Naive thymus-derived CD4-positive, alpha-beta T cell (primary cell): Measurements from ENCODE around the gene SIRT2. TPM values are rescaled to one million over a fixed set of nuclear protein-coding genes. Genes with fewer than 3 reads are reported as not detected.

ENCODE experiments used
- ATAC-seq: fragments of 150-1000 bp; cut with Tn5 transposase; 2 replicates; pipeline ENCODE4 v1.10.0; 2021; ENCODE audit warnings: mild to moderate bottlenecking, moderate library complexity
- CTCF ChIA-PET: fragments of 350-600 bp; sonication (Branson Sonifier 250); formaldehyde crosslinking; loops from one replicate; lab custom pipeline; 2021; ENCODE audit warnings: antibody characterized with exemption; lab: Charles Lee
- POLR2A ChIA-PET: fragments of 350-600 bp; sonication (Branson Sonifier 250); formaldehyde crosslinking; loops from one replicate; lab custom pipeline; 2021; ENCODE audit warnings: antibody characterized with exemption, inconsistent platforms; lab: Charles Lee
- DNase-seq, 9 donors: peaks; one replicate each; pipeline versions ENCODE4 v3.0.0 to v3.0.0-alpha.2; 2020 to 2022; ENCODE audit warnings: mixed read lengths in 1 of 9
- H3K27ac ChIP-seq: one replicate; pipeline ENCODE4 v1.7.0; 2013; ENCODE audit warnings: mild to moderate bottlenecking, low read depth, low read length, moderate library complexity
- H3K27me3 ChIP-seq, 2 donors: one replicate each; pipeline ENCODE4 v1.7.0; 2013; ENCODE audit warnings: low read length in 2 of 2, mild to moderate bottlenecking in 2 of 2, moderate library complexity in 2 of 2; ENCODE audit not compliant: control insufficient read depth in 2 of 2, insufficient read depth in 2 of 2
- H3K36me3 ChIP-seq, 3 experiments: 1 replicate in 2 of 3; 2 replicates in 1 of 3; pipeline ENCODE4 v1.7.0; 2013; ENCODE audit warnings: low read length in 3 of 3, mild to moderate bottlenecking in 3 of 3, moderate library complexity in 1 of 3; ENCODE audit not compliant: insufficient read depth in 3 of 3, control insufficient read depth in 2 of 3
- H3K4me1 ChIP-seq, 2 donors: one replicate each; pipeline ENCODE4 v1.7.0; 2013; ENCODE audit warnings: low read length in 2 of 2, mild to moderate bottlenecking in 2 of 2, moderate library complexity in 1 of 2; ENCODE audit not compliant: control insufficient read depth in 2 of 2, insufficient read depth in 2 of 2
- H3K4me3 ChIP-seq: 2 replicates; pipeline ENCODE4 v1.7.0; 2013; ENCODE audit warnings: mild to moderate bottlenecking, low read length
- H3K9me3 ChIP-seq, 3 experiments: 1 replicate in 2 of 3; 2 replicates in 1 of 3; pipeline ENCODE4 v1.7.0; 2013; ENCODE audit warnings: low read length in 3 of 3; ENCODE audit not compliant: control insufficient read depth in 2 of 3
- H3K27ac Mint-ChIP-seq, 9 donors: one replicate each; pipeline ENCODE4 v1.8.0; 2020 to 2022; ENCODE audit warnings: mixed read lengths in 9 of 9, mild to moderate bottlenecking in 8 of 9, moderate library complexity in 5 of 9, inconsistent platforms in 2 of 9
- H3K27me3 Mint-ChIP-seq, 5 donors: one replicate each; pipeline ENCODE4 v1.8.0; 2021 to 2022; ENCODE audit warnings: mixed read lengths in 5 of 5, mild to moderate bottlenecking in 1 of 5
- H3K36me3 Mint-ChIP-seq, 5 donors: one replicate each; pipeline ENCODE4 v1.8.0; 2020 to 2022; ENCODE audit warnings: mixed read lengths in 5 of 5, mild to moderate bottlenecking in 3 of 5, inconsistent platforms in 1 of 5
- H3K4me1 Mint-ChIP-seq, 7 donors: one replicate each; pipeline ENCODE4 v1.8.0; 2020 to 2022; ENCODE audit warnings: mixed read lengths in 7 of 7, mild to moderate bottlenecking in 3 of 7, inconsistent platforms in 1 of 7
- H3K4me3 Mint-ChIP-seq, 10 donors: one replicate each; pipeline ENCODE4 v1.8.0; 2020 to 2022; ENCODE audit warnings: mild to moderate bottlenecking in 10 of 10, mixed read lengths in 10 of 10, moderate library complexity in 6 of 10, inconsistent platforms in 2 of 10
- H3K9me3 Mint-ChIP-seq, 11 donors: one replicate each; pipeline ENCODE4 v1.8.0; 2020 to 2022; ENCODE audit warnings: mixed read lengths in 11 of 11, mild to moderate bottlenecking in 4 of 11, inconsistent platforms in 1 of 11, moderate library complexity in 1 of 11
- intact Hi-C, 2 donors: fragments of 100-400 bp; cut with micrococcal nuclease; formaldehyde crosslinking; loops; one replicate each; pipeline ENCODE4 v1.15.1; 2023
- polyA plus RNA-seq, 2 donors: library from polyadenylated mRNA; unstranded; fragments of 300-500 nt; fragmentation: Illumina TruSeq; gene quantifications; one replicate each; pipeline ENCODE4 v1.2.3, GENCODE V29; 2021
- total RNA-seq, 6 experiments: library from RNA in 5 of 6; stranded (reverse) in 5 of 6; gene quantifications; 1 replicate in 5 of 6; 2 replicates in 1 of 6; pipeline ENCODE4 v1.2.3 and lab custom pipeline; 2021 to 2026

Gene SIRT2
- total and polyA plus RNA-seq, 7 experiments from 2014 or later = 30.7 to 78.5 (median 47.5) TPM

GRCh38 chr19:38883286-38883685, 16.1 kb downstream of the SIRT2 start:
- ChIA-PET CTCF (no interaction called here), POLR2A (interaction anchor here (1.8 kb wide), 1 partner anchor 14 kb away, joined by 5 read pairs; no protein-coding TSS in a partner anchor)
- Mint-ChIP-seq H3K9me3 (peaks cover 0 to 2% (median 0%) of the 10 kb centered on the region in 11 donors), H3K4me3 (no peak overlapping the region), H3K4me1 (peaks cover 7 to 24% (median 11%) of the 10 kb centered on the region in 7 donors), H3K27me3 (no peaks in the 10 kb centered on the region), H3K27ac (peak overlapping the region in 5 of 9 donors; percentile 32 to 61 (median 45)), H3K36me3 (peaks cover 0 to 5% (median 0%) of the 10 kb centered on the region in 5 donors)
- ATAC-seq = no peak
- H3K36me3 ChIP-seq = peaks cover 0 to 6% (median 0%) of the 10 kb centered on the region in 3 experiments
- DNase-seq = no peak
- H3K27ac ChIP-seq = no peak overlapping the region
- H3K4me1 ChIP-seq = peaks cover 16 to 28% of the 10 kb centered on the region in 2 donors
- H3K27me3 ChIP-seq = no peaks in the 10 kb centered on the region
- H3K9me3 ChIP-seq = no peaks in the 10 kb centered on the region
- intact Hi-C loops = no loop called here
- no peak overlapping the region for H3K4me3 ChIP-seq

- CTCF ChIA-PET = interaction anchor here (0.7 kb wide), 1 partner anchor 33 kb away, joined by 3 read pairs; no protein-coding TSS in a partner anchor
- Mint-ChIP-seq H3K9me3 (peaks cover 0 to 2% (median 0%) of the 10 kb centered on the region in 11 donors), H3K4me3 (peak overlapping the region in 2 of 10 donors; percentile 29 to 38), H3K4me1 (peaks cover 15 to 38% (median 26%) of the 10 kb centered on the region in 7 donors), H3K36me3 (peaks cover 0 to 10% (median 0%) of the 10 kb centered on the region in 5 donors), H3K27ac (peak overlapping the region; percentile 19 to 89 (median 79)), H3K27me3 (no peaks in the 10 kb centered on the region)
- Histone ChIP-seq H3K4me3 (no peak overlapping the region), H3K36me3 (peaks cover 0 to 12% (median 0%) of the 10 kb centered on the region in 3 experiments), H3K4me1 (peaks cover 22 to 30% of the 10 kb centered on the region in 2 donors), H3K27me3 (no peaks in the 10 kb centered on the region), H3K9me3 (no peaks in the 10 kb centered on the region), H3K27ac (peak overlapping the region; percentile 93)
- ATAC-seq (no peak), DNase-seq (no peak)
- POLR2A ChIA-PET = interaction anchor here (0.7 to 19.2 kb wide), 3 partner anchors 12 to 32 kb away, joined by 3 to 317 read pairs (median 5); partner anchors contain the start of genes HNRNPL and NFKBIB
- intact Hi-C loops = no loop called here
Observed at GRCh38 chr19:38880882-38881609, 18.4 kb downstream of the SIRT2 start.

GRCh38 chr19:38880076-38880881, 19.1 kb downstream of the SIRT2 start:
- no peak for DNase-seq
- Histone ChIP-seq H3K27ac (peak overlapping the region; percentile 93), H3K36me3 (peaks cover 0 to 14% (median 0%) of the 10 kb centered on the region in 3 experiments), H3K4me1 (peaks cover 22 to 30% of the 10 kb centered on the region in 2 donors), H3K27me3 (no peaks in the 10 kb centered on the region), H3K9me3 (no peaks in the 10 kb centered on the region), H3K4me3 (no peak overlapping the region)
- Mint-ChIP-seq H3K36me3 (peaks cover 0 to 10% (median 0%) of the 10 kb centered on the region in 5 donors), H3K4me3 (peak overlapping the region in 6 of 10 donors; percentile 32 to 74 (median 40)), H3K27ac (peak overlapping the region; percentile 63 to 99 (median 88)), H3K4me1 (peaks cover 15 to 43% (median 26%) of the 10 kb centered on the region in 7 donors), H3K9me3 (peaks cover 0 to 2% (median 0%) of the 10 kb centered on the region in 11 donors), H3K27me3 (no peaks in the 10 kb centered on the region)
- no peak for ATAC-seq
- POLR2A ChIA-PET = interaction anchor here (0.7 to 19.2 kb wide), 6 partner anchors 7 to 166 kb away, joined by 3 to 317 read pairs (median 9); partner anchors contain the start of genes HNRNPL, MRPS12, NFKBIB and SARS2
- intact Hi-C loops = no loop called here
- CTCF ChIA-PET = interaction anchor here (1.0 to 3.6 kb wide), 2 partner anchors 7 to 11 kb away, joined by 3 to 18 read pairs; no protein-coding TSS in a partner anchor

GRCh38 chr19:38879400-38879751, 20.0 kb downstream of the SIRT2 start:
- intact Hi-C loops = loop anchor here in 1 of 2 donors (2.0 kb wide), 2 partner anchors 49 to 51 kb away; partner anchors contain the start of genes ECH1, MRPS12 and SARS2
- Histone ChIP-seq H3K27ac (peak overlapping the region; percentile 93), H3K36me3 (peaks cover 0 to 14% (median 0%) of the 10 kb centered on the region in 3 experiments), H3K9me3 (no peaks in the 10 kb centered on the region), H3K4me3 (peak overlapping the region; percentile 60), H3K27me3 (no peaks in the 10 kb centered on the region), H3K4me1 (peaks cover 22 to 30% of the 10 kb centered on the region in 2 donors)
- Mint-ChIP-seq H3K4me1 (peaks cover 15 to 43% (median 26%) of the 10 kb centered on the region in 7 donors), H3K9me3 (peaks cover 0 to 2% (median 0%) of the 10 kb centered on the region in 11 donors), H3K27me3 (no peaks in the 10 kb centered on the region), H3K4me3 (peak overlapping the region in 4 of 10 donors; percentile 32 to 90 (median 83)), H3K27ac (peak overlapping the region in 8 of 9 donors; percentile 96 to 99 (median 97)), H3K36me3 (peaks cover 0 to 10% (median 0%) of the 10 kb centered on the region in 5 donors)
- DNase-seq (no peak), ATAC-seq (no peak)
- POLR2A ChIA-PET = interaction anchor here (0.8 to 19.2 kb wide), 10 partner anchors 8 to 505 kb away, joined by 3 to 317 read pairs (median 10); partner anchors contain the start of genes HNRNPL, MRPS12, PSMD8 and SARS2
- CTCF ChIA-PET = interaction anchor here (1.0 to 3.6 kb wide), 4 partner anchors 8 to 26 kb away, joined by 3 to 18 read pairs (median 8); no protein-coding TSS in a partner anchor

- DNase-seq = no peak
- peaks cover 0 to 13% (median 0%) of the 10 kb centered on the region in 5 donors for H3K36me3 Mint-ChIP-seq
- CTCF ChIA-PET = interaction anchor here (0.6 to 3.6 kb wide), 7 partner anchors 9 to 53 kb away, joined by 3 to 18 read pairs (median 7); no protein-coding TSS in a partner anchor
Observed at GRCh38 chr19:38878575-38879399, 20.6 kb downstream of the SIRT2 start.

More at GRCh38 chr19:38878575-38879399, 20.6 kb downstream of the SIRT2 start:
- intact Hi-C loops = loop anchor here (1.0 to 2.0 kb wide), 5 partner anchors 8 to 52 kb away; partner anchors contain the start of genes NFKBIB (in 2 of the 2), SIRT2 (in 2 of the 2), ECH1 (in 1 of the 2) and MRPS12 (in 1 of the 2)
- no peaks in the 10 kb centered on the region for H3K27me3 Mint-ChIP-seq
- peak overlapping the region; percentile 58 to 98 (median 88) for H3K4me3 Mint-ChIP-seq
- peaks cover 22 to 30% of the 10 kb centered on the region in 2 donors for H3K4me1 ChIP-seq
- no peaks in the 10 kb centered on the region for H3K9me3 ChIP-seq
- H3K4me1 Mint-ChIP-seq = peaks cover 15 to 43% (median 26%) of the 10 kb centered on the region in 7 donors
- H3K27ac ChIP-seq = peak overlapping the region; percentile 93
- peaks cover 0 to 14% (median 0%) of the 10 kb centered on the region in 3 experiments for H3K36me3 ChIP-seq
- peaks cover 0 to 2% (median 0%) of the 10 kb centered on the region in 11 donors for H3K9me3 Mint-ChIP-seq
- POLR2A ChIA-PET = interaction anchor here (0.6 to 19.2 kb wide), 17 partner anchors 9 to 504 kb away, joined by 3 to 317 read pairs (median 5); partner anchors contain the start of genes ECH1, HNRNPL, MRPS12 and NFKBIB
- H3K27me3 ChIP-seq = no peaks in the 10 kb centered on the region
- peak overlapping the region; percentile 60 for H3K4me3 ChIP-seq
- no peak for ATAC-seq
- H3K27ac Mint-ChIP-seq = peak overlapping the region; percentile 95 to 99 (median 97)
